GM18511 (cell line): ENCODE results near the gene CPM.
A peak's percentile ranks its signal among the peaks of the same experiment; 100 is the strongest.

Experiments used
- ATAC-seq: cut with Tn5 transposase; IDR thresholded peaks from one replicate; pipeline ENCODE4 v1.9.1; 2021; ENCODE audit warnings: mild to moderate bottlenecking, moderate library complexity; ENCODE audit not compliant: unreplicated experiment

Gene CPM

GRCh38 chr12:68957273-68957672, 24.3 kb upstream of the CPM start:
- ATAC-seq: no peak

GRCh38 chr12:68956466-68956865, 23.5 kb upstream of the CPM start:
- no peak for ATAC-seq

DNA sequence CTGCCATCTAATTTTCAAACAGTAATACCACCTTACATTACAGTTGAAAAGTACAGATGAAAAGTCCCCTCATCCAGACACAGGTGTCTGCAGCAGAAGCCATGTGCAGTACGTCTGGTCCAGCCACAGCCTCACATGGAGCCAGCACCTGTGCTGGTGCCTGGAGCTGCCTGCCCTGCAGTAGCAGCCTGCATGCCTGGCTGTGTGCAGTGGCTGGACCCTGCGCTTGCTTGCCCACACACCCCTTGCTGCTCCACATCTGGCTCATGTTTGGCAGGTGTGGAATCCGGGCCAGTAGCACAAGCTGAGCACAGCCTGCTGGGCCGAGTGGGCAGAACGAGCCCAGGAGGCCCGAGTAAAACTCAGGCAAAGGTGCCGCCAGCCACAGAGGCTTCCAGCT, 21.8 kb upstream of the CPM start:
- ATAC-seq: no peak

DNA sequence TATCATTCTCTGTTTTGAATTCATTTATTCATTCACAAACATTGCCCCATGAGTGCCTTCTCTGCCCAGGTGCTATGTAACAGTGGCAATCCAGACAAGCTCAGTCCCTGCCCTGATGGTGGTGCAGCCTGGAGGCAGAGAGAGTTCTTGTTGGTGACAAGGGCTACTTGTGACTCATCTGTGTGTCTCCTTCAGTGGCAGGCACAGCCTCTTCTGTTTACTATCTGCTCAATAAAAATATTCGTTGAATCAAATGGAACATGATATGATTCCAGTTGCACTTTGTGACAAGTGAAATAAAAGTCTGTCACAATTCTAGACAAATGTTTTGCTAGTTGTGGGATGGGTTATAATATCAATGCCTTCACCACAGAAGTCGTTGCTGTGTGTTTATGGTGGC, 20.6 kb upstream of the CPM start:
- no peak for ATAC-seq

DNA sequence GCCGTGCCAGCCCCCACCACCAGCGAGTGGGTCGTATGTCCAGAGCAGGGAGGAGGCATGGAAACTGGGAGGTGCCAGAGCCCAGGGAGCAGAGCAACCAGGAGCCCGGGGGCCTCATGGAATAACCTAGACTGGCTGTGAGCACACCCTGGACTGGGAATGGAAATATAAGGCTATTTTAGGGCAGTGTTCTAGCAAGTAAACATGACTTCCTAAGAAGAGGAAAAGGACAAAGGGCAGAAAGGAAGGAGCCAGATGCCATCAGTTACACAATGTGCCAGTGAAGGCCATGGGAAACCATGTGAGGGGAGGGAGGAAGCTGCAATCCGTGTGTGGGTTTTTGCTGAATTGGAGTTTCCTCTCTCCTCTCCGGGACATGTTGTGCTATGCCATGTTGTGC, 18.7 kb upstream of the CPM start:
- no peak for ATAC-seq

DNA sequence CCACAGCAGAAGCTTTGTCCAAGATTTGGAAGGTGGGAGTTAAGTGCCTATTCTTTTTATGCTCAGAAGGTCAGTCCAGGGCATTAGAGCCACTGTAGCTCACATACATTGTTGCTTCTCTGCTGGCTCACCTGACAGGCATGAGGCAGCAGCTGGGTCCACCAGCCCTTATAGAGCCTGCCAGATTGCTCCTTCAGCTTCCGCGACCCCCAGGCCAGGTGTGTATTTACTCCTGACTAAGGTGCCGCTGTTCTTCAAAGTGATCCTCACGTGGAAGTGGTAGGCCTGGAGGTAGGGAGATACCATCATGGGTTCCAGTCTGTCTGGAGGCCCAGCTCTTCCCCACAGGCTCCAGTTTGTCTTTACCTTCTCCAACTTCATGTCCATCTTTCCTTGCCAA, 17.5 kb upstream of the CPM start:
- ATAC-seq: no peak

GRCh38 chr12:68945255-68945654, 12.3 kb upstream of the CPM start:
- ATAC-seq: no peak

DNA sequence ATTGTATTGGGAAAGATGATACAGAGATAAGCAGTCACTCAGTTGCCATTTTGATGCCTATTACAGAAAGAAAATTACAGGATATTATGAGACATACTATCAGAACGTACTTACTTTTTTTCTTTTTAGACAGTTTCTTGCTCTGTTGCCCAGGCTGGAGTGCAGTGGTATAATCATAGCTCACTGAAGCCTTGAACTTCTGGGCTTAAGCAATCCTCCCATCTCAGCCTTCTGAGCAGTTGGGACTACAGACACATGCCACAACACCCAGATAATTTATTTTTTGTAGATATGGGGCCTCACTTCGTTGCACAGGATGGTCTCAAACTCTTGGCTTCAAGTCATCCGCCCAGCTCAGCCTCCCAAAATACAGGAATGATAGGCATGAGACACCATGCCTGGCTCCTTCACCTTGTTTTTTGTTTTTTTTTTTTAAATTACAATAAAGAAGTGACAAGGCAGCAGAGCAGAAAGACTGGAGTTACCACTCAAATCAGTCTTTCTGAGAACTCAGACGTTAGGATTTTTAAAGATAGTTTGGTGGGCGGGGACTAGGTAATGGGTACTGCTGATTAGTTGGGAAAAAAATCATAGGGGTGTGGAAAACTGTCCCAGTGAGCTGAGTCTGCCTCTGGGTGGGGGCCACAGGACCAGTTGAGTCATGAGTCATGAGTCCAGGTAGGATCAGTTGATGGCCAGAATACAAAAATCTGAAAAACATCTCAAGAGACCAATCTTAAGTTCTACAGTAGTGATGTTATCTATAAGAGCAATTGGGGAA, 11.5 kb upstream of the CPM start:
- no peak for ATAC-seq

DNA sequence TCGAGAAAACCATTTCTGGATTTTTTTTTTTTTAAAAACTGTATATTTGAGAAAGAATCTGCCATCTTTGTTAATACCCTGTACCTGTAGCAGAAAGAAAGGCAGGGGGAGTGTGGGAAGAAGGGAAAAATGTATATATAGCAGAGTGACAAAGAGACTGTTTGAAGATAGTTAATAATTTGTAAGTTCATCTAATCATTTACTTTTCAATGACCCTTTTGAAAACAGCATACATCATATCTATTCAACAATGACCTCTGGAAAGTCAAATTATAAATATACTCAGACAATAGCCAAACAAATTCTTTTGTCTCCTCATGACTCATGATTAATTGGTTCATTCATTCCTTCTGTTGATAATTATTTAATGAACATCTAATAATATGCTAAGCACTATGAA, 10.9 kb upstream of the CPM start:
- no peak for ATAC-seq

DNA sequence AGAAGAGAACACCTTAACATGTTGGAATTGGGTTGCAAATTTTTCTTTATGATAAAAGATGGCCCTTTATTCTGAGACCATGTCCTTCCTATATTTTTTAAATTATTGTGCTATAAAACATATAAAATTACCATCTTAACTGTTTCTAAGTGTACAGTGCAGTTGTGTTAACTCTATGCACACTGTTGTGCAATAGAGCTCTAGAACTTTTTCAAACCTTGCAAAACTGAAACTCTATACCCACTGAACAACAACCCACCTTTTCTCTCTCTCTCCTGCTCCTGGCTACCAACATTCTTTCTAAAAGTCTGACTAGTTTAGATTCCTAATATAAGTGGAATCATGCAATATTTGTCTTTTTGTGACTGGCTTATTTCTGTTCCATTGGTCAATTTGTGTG, 7.8 kb upstream of the CPM start:
- no peak for ATAC-seq

DNA sequence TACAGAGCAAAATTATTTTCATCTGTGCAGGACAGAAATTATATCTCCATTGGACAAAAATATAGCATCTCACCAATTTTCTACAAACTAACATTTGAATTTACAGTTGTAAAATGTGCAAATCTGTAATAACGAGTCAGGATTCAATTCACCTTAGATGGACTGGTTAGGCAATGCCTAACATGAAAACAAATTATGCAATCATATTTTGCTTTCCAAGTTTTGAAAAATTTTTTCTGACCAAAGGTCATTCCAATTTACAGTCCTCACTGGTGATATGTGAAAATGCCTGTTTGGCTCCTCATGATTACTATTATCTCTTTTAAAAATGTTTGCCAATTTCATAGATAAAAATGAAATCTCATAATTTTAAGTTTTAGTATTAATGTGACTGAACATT, 6.5 kb upstream of the CPM start:
- ATAC-seq: no peak

DNA sequence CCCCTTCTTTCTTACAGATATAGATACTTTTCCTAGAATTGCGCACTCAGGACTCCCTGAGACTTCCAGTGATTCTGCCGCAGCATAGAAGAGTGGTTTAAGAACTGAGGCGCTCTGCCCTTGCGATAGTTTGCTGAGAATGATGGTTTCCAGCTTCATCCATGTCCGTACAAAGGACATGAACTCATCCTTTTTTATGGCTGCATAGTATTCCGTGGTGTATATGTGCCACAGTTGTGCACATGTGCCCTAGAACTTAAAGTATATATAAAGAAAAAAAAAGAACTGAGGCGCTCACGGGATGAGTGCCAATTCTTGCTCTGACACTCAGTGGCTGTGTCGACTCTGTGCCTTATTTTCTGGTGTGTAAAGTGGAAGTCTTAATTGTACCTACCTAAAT, 1.4 kb upstream of the CPM start:
- ATAC-seq: no peak

DNA sequence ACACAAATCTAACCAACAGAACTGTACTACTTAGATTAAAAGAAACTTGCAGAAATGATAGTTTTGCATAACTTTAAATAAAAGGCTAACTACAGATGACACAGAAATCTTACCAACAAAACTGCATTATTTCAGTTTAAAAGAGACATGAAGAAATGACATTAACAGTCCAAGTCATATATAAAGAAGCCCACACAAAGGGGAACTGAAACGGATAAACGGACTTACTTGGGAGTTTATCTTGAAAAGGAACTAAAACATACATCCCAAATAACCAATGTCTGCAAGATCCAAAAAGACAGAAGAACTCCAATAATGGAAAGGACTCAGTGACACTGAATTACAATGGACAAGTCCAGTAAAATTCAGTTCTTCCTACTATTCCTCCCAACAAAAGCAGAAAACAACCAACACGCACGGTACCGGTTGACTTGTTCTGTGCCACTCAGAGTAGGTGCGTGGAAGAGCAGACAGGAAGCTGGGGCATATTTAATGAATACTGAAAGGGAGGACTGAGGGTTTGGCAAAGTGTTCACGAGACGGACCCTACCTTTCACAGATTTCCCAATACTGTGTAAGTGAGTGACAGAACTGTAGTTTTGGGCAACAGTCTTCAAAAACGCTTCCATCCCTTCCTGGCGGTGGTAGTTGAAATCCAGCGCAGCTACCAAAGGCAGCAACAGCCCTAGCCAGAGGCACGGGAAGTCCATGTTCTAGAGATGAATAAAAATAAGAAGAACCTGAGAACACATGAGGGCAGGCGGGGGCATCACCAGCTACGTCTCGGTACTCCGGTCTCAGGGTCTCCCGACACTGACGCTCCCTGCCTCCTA, 627 bp downstream of the CPM start:
- peak; percentile 68 for ATAC-seq

DNA sequence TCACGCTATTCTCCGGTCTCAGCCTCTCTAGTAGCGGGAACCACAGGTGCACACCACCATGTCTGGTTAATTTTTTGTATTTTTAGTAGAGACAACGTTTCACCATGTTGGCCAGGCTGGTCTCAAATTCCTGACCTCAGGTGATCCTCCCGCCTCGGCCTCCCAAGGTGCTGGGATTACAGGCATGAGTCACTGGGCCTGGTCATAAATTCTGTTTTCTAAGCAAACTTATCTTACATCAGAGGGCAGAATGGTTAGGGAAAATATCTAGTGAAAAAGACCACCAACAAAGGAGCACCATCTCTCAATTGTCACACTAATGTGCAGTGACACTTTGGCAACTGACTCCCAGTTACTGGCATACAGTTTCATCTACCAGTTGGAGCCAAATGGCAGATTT, 2.8 kb downstream of the CPM start:
- ATAC-seq: no peak

- ATAC-seq: no peak
Measured at GRCh38 chr12:68924546-68924945, 8.4 kb downstream of the CPM start.

DNA sequence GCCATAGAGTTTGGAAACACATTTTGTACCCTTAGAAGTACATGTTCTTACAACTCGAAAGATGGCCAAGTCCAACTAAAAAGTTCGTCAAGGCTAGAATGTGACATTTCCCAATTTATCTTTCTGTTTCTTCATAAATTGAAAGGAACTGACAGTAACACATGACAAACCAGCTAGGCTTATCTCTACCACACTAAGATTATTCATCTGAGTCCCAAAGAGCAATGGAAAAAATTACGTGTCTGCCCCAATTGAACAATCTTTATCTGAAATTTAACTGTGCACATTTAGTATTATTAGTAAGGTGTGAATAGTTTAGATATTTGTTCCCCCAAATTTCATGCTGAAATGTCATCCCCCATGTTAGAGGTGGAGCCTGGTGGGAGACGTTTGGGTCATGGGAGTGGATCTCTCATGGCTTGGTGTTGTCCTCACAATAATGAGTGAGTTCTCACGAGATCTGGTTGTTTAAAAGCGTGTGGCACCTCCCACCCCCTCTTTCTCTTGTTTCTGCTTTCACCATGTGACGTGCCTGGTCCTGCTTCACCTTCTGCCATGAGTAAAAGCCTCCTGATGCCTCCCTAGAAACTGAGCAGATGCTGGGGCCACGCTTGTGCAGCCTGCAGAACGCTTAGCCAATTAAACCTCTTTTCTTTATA, 13.3 kb downstream of the CPM start:
- ATAC-seq: no peak

- ATAC-seq: no peak
Measured at GRCh38 chr12:68918960-68919359, 14.0 kb downstream of the CPM start.

- ATAC-seq: no peak
Measured at GRCh38 chr12:68915055-68915454, 17.9 kb downstream of the CPM start.

GRCh38 chr12:68913682-68914081, 19.3 kb downstream of the CPM start:
- no peak for ATAC-seq

DNA sequence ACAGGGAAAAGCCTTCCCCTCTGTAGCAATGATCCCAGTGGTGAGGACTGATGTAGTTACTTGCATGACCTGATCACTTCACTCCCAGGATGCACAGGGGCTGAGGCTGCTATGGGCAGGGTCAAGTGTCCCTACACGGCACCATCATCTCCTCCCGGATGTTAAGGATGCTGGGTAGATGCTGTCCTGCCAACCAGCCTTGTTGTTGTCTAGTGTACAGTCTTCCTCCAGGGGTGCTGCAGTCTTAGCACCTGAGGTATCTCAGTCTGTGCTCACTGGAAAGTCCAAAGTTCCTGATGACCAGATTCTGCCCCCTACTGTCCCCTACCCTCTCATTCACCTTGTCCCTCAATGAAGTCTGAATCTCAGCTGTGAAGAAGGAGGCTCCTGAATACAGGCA, 20.1 kb downstream of the CPM start:
- no peak for ATAC-seq

- ATAC-seq: no peak
Measured at GRCh38 chr12:68911197-68911718, 21.7 kb downstream of the CPM start.

GRCh38 chr12:68910128-68910527, 22.8 kb downstream of the CPM start:
- no peak for ATAC-seq
